GM19193 (cell line): Measurements from ENCODE around the gene RBM6.

Source experiments
- POLR2A ChIP-seq: IDR thresholded peaks from 4 replicates; pipeline ENCODE4 v1.6.1; 2011; ENCODE audit not compliant: insufficient read depth, insufficient read length; ENCODE audit errors: extremely low read depth

The RBM6 gene

GRCh38 chr3:49952924-49953323 lies 13.0 kb downstream of the RBM6 start:
- TF ChIP-seq POLR2A, result no peak

- TF ChIP-seq POLR2A, result no peak
These were observed 15.7 kb downstream of the RBM6 start for GRCh38 chr3:49955636-49956035.

- no peak for TF ChIP-seq POLR2A
These were observed 26.4 kb downstream of the RBM6 start for GRCh38 chr3:49966233-49966942.

GRCh38 chr3:49967291-49967690 lies 27.3 kb downstream of the RBM6 start:
- no peak for TF ChIP-seq POLR2A

- TF ChIP-seq POLR2A, result no peak
These were observed 28.4 kb downstream of the RBM6 start for GRCh38 chr3:49968346-49968745.

GRCh38 chr3:49972656-49973055 lies 32.7 kb downstream of the RBM6 start:
- no peak for TF ChIP-seq POLR2A

- TF ChIP-seq POLR2A, result no peak
These were observed 37.0 kb downstream of the RBM6 start for GRCh38 chr3:49976942-49977341.

GRCh38 chr3:49984394-49984793 lies 44.4 kb downstream of the RBM6 start:
- no peak for TF ChIP-seq POLR2A

- TF ChIP-seq POLR2A, result no peak
These were observed 52.4 kb downstream of the RBM6 start for GRCh38 chr3:49992326-49992725.

- TF ChIP-seq POLR2A, result no peak
These were observed 54.5 kb downstream of the RBM6 start for GRCh38 chr3:49994476-49994875.

- no peak for TF ChIP-seq POLR2A
These were observed 56.1 kb downstream of the RBM6 start for GRCh38 chr3:49996016-49996415.

GRCh38 chr3:49997862-49998261 lies 57.9 kb downstream of the RBM6 start:
- TF ChIP-seq POLR2A, result no peak

- no peak for TF ChIP-seq POLR2A
These were observed 58.4 kb downstream of the RBM6 start for GRCh38 chr3:49998326-49998725.

- no peak for TF ChIP-seq POLR2A
These were observed 61.6 kb downstream of the RBM6 start for GRCh38 chr3:50001511-50001910.

- TF ChIP-seq POLR2A, result no peak
These were observed 63.3 kb downstream of the RBM6 start for GRCh38 chr3:50003216-50003615.

- TF ChIP-seq POLR2A, result no peak
These were observed 63.9 kb downstream of the RBM6 start for GRCh38 chr3:50003824-50004223.

- no peak for TF ChIP-seq POLR2A
These were observed 69.0 kb downstream of the RBM6 start for GRCh38 chr3:50008931-50009330.
